Stimulated activated CD4-positive, alpha-beta T cell treated with anti-CD3 and anti-CD28 coated beads, Interleukin-1b, Interleukin-23, amount 100 ng/mL, for 48 hours (primary cell): ENCODE results near the gene MED13L.
"Not testable (repeated sequence)": the region's sequence is repeated elsewhere in the genome, so short reads cannot be mapped to it uniquely, and the experiment has no call there.

ENCODE experiments used
- DNase-seq: peaks from one replicate; pipeline ENCODE4 v3.0.0-alpha.2; 2020

Gene MED13L

DNA sequence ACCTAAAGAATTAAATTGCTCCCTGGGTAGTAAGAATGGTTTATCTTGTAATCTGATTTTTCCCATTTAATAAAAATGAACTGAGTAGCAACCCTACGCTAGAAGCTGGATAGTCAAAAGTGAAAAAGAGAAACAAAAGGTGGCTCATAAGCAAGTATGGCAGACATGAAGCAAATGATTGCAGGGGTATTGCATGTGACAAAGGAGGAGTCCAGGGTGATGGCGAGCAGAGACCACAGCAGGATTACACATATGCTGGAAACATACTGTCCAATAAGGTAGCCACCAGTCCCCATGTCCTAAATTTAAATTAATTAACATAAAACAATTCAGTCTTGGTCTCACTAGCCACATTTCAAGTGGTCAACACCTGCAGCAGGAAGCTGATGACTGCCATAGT, 283.8 kb downstream of the MED13L start:
- DNase-seq = no peak

DNA sequence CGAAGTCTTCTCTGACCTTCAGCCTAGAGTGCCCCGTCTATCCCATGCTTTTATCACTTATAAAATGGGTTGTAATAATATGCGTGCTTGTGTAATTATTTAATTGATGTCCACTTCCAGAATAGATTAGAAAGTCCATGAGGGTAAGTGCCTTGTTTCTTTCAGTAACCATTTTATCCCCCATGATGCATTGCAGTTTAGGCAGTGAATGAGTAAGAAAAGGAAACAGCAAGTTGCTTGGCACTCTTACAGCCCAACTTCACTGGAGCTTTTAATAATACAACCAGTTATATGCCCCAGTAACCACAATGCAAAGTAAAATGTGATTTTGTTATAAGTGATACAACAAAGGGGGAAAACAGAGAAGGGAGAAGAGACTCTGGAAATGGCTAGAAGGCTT, 287.3 kb downstream of the MED13L start:
- no peak for DNase-seq

DNA sequence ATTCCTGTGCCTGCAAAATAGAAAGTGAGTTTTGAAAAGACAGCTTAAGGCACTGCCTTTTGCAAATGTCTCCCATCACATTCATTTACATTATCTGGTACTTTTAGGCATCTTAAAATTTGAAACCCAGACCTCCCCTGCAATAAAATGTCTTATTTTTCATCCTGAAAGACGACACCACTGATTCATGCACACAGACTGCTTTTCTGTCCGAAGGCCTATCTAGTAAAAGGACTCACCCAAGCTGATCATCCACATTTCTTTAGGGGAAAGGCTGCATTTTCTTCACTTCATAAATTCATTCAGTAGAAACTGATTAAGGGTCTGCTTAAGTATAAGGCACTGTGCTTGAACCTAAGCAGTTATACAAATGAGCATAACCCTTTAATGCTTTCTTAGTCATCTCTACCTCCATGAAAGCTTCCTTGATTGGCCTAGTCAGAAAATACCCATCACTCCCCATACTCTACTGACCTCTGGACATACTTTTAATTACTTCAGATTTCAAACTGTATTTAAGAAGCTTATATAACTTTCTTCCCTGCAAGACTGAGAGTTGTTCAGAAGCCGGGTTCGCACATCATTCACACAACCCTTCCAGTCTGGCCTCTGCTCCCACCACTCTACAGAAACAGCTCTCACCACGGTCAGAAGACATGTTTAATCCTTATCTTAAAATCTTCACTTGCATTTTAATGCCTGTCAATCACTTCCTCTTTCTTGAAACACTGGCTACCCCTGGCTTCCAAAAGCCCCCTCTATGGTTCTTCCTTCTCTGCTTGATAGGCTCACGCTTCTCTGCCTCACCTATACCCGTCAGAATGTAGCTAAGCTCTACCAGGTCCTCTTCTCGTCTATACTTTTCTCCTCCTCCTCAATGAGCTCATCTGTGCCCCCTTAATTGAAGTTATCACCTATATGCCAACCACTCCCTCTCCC, 288.6 kb downstream of the MED13L start:
- no peak for DNase-seq

DNA sequence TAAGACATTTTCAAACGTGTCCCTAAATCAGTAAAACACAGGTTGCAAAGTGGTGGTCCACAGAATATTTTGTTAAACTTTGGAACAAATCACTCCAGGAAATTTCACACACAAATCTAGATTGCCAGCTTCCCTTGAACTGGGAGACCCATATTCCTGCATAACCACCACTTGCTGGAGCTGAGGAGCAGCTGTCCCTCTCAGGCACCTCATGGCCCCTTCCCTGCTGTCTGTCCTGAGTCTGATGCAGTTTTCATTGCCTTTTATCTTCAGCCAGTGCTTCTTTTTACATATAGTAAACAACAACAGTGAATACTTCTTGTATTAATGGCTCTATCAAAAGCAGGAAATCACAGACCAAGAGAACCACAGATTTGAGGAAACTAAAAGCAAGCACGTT, 289.3 kb downstream of the MED13L start:
- DNase-seq = no peak

DNA sequence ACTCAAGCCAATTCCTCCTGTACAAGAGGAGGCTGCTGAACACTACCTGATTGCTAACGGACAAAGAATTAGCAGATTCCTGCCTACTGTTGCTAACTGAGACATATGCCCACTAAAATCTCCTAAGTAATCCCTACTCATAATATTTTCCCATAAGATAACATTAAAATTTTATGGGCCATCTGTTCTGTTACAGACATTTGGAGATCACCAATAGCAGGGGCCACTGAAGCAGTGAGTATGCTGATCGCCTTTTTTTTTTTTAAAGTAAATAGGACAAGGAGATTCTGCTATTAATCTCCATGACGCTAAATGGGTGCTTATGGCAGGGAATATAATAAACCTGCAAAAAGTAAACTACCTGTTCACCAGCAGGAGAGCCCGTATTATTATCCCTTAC, 292.9 kb downstream of the MED13L start:
- DNase-seq = no peak

DNA sequence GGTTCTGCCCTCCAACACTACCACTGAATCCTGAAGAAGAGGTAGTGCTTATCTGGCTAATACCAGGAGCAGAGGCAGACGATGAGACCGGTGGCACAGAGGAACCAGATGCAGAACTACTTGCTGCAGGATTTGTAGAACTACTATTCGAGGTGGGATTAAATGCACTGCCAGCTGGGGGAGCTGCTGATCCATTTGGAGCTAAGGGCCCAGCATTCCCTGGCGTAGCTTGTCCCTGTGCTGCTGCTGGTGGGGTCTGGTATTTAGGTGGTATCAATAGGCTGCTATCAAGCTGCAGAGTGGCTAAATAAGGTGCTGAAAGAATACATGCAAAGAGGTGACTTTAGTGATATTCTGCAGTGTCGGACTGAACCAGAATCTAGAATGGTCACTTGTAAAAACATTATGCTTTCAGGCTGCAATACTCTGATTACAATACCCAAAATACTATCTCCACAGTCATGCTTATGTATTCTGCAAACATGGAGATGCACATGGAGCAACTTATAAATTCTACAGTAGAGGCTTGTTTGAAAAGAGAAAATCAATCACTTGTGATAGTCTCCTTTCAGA, 294.2 kb downstream of the MED13L start:
- DNase-seq = no peak

DNA sequence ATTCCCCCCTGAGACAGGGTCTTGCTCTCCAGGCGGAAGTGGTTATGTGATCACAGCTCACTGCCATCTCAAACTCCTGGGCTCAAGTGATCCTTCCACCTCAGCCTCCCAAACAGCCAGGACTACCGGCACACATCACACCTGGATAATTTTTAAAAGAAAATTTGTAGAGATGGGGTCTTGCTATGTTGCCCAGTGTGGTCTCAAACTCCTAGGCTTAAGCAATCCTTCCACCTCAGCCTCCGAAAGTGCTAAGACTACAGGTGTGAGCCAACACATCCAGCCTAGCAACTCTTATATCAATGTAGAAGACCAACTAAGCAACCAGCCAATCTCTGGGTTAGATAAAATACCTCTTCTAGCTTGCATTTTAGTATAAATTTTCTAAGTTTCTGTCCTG, 297.2 kb downstream of the MED13L start:
- DNase-seq = no peak

DNA sequence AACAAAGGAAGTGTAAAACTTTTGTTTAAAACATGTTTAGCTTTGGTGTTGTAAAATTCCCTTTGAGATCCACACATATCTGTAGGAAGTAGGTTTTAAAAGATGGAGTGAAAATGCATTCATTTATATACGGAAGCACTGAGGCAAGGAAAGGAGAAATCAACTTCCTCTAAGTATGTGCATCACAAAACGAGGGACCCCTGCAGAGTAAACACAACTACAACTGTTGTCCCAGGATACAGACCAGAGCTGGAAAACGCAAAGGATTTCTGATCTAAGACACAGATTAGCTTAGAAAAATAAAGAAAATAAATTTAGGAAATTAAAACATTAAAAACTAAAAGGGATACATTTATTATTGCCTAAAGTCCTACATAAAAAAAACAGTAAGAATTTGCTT, 297.6 kb downstream of the MED13L start:
- DNase-seq = no peak

DNA sequence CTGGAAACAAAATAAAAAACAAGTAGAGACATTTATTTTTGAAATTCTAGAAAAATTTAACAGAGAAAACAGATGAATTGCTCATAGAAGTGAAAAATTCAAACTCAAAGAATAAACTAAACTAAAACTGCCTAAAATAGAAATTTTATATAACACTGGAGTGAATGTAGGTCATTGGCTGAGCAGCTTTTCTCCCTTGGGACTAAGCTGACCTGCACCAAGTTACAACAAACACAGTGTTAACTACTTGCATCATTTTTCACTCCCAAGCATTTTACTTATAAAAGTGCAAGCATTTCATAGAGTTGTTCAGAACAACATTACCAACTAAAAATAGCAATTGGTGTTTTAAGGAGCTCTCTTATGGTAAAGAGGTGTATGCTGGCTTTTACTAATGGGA, 298.1 kb downstream of the MED13L start:
- no peak for DNase-seq

DNA sequence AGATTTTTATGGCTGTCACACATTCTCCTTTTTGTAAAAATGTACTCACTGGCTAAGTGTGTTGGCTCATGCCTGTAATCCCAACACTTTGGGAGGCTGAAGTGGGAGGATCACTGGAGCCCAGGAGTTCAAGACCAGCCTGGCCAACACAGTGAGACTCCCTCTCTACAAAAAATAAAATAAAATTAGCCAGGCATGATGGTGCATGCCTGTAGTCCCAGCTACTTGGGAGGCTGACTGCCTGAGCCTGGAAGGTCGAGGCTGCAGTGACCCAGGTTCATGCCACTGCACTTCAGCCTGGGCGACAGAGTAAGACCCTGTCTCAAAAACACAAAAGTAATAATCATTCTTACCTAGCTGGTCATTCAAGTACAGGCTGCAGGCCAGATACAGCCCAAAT, 300.7 kb downstream of the MED13L start:
- DNase-seq = not testable (repeated sequence)

DNA sequence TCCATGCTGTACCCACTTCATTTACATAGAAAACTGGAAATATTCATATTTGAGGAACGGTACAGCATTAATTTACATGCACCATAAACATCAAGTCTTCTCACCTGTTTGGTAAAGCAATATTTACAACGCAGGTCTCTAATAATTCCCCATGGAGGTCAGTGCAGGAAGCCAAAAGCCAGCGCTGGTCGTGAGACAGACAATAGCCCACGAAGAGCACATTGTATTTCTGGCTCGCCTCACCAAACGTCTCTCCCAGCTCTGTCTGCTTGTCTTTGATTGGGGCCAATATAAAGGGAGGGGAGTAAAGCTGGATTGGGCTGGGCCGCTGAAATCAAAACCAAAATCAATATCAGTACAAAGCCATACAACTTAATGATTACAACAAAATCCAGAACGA, 302.1 kb downstream of the MED13L start:
- no peak for DNase-seq

DNA sequence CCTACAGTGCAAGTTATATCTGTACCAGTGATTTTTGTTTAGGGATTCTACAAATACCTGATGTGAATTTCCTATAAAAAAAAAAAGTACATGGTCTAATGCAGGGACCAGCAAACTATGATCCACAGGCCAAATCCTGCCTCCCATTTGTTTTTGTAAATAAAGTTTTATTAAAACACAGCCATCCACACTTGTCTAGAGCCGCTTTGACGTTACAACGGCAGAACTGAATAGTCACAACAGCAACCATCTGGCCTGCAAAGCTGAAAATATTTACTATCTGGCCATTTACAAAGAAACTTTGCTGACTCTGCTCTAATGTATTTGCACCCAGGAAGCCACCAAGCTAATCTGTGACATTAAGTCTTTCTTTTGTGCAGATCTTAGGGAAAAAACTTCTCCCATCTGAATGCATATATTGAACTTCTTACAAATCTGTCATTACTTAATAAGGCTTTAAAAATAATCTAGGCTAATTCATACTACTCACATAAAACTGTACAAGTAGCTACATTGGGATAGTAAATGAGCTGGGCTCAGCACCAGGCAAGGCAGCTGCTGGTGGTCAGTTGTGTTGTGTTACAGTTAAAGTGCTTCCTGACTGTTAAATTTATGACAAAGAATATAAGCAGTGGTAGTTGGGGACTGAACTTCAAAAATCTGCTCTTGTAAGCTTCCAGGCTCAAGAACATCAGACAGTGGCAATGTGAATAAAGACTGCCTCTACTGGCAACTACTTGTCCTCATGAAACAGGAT, 303.3 kb downstream of the MED13L start:
- DNase-seq = no peak

DNA sequence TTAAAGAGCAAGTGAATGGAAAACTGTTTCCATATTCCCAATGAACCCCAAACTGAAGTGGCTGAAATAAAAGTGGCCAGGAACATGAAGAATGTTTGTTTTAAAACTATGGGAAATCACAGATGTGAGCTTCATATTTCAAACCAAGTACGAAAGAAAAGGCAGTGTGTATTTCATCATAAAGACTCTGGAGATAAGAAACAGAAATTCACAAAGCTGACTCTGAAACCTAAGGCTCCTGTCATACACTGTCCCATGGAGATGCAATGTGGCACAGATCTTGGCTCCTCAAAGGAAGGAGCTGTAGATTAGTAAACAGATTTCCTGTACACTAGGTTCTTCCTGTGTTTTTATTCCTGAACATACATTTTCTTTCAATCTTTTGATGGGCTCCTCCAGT, 304.4 kb downstream of the MED13L start:
- no peak for DNase-seq

DNA sequence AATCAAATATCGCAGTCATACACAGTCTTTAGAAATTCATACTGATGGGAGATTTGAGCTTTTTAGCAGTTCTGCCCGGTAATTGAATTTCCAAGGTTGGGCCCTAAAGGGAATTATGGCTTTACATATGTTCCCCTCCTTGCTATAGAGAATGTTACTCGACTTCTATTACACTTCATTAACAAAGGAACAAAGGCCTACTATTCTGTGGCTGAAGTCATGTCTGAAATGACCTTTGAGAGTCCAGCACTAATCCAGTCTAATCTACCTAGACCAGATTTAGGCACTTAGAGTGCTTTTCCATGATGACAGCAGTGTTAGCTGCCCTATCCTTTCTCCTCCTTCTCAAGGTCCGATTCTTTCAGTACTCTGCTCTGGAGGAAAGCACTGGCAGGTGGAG, 305.3 kb downstream of the MED13L start:
- no peak for DNase-seq

DNA sequence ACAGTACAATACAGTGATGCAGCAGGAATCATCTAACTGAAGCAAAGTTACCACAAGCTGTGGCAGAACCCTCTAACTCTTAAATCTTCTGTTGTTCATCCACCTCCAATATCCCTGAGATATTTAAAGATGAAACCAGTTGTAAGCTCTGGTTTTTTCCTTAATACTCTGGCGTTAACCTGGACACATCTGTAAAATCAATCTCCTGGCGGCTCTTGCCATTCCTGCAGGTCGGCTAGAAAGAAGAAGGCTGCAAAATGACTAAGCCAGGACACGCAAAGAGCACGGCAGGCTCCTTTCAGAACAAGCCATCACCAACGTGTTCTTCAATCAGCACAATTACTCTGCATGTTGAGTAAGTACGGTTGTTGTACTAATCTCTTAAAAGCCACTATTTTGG, 309.3 kb downstream of the MED13L start:
- DNase-seq = no peak

DNA sequence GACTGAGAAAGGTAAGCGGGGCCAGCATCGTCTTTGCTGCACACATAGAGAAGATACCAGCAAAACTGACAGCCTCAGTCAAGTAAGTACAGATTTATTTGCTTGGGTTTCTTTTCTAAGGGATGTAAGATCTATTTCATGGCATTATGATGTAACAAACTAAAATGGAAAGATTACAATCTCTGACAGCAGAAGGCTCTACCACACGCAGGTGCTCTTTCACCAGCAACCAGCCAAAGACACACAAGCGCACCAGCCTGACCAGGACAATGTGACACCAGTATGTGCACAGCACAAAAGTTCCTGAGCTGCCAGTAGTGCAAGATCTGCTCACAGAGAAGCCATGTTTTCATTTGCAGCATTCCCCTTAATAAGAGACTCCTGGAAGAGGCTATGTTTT, 311.1 kb downstream of the MED13L start:
- no peak for DNase-seq

DNA sequence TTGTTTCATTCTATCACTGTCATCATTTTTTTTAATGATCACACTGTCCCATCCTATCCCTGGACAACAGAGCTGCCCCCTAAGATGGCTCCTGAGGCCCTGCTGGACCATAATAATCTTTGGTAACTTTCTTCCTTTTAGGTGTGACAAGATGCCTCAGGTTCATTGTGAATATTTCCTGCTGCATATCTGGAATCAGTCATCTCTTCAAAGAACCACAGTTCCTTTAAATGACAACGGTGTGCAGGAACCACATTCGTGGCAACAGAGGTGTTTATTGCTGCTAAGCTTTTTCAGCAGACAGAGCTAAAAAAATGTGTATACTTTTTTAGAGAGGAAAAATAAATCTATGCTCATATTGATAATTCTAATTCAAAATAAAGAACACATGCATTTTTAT, 312.9 kb downstream of the MED13L start:
- no peak for DNase-seq

DNA sequence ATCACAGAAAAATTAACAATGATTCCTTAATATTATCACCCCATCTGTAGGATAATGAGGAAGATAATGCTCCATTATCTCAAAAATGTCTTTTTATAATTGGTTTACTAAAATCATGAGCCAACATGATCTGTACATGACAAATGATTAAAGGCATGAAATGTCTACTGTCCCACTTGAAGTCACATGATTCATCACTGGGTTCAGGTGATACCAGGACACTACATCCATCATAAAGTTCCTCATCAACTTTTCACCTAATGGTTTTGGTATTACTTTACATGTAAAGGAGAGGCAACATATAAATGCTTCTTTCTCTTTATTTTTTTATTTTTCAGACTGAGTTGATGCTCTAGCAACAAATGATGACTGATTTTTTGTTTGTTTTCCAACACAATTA, 313.3 kb downstream of the MED13L start:
- no peak for DNase-seq

DNA sequence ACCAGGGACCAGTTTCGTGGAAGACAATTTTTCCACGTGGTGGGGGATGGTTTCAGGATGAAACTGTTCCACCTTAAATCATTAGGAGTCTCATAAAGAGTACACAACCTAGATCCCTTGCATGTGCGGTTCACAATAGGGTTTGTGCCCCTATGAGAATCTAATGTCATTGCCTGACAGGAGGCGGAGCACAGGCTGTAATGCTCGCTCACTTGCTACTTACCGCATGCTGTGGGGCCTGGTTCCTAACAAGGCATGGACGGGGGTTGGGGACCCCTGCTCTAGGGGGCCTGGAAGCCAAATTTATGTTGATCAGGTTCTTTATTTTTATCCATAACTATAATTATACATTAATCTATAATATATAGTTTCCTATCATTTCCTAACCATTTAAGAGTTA, 315.3 kb downstream of the MED13L start:
- DNase-seq = no peak

DNA sequence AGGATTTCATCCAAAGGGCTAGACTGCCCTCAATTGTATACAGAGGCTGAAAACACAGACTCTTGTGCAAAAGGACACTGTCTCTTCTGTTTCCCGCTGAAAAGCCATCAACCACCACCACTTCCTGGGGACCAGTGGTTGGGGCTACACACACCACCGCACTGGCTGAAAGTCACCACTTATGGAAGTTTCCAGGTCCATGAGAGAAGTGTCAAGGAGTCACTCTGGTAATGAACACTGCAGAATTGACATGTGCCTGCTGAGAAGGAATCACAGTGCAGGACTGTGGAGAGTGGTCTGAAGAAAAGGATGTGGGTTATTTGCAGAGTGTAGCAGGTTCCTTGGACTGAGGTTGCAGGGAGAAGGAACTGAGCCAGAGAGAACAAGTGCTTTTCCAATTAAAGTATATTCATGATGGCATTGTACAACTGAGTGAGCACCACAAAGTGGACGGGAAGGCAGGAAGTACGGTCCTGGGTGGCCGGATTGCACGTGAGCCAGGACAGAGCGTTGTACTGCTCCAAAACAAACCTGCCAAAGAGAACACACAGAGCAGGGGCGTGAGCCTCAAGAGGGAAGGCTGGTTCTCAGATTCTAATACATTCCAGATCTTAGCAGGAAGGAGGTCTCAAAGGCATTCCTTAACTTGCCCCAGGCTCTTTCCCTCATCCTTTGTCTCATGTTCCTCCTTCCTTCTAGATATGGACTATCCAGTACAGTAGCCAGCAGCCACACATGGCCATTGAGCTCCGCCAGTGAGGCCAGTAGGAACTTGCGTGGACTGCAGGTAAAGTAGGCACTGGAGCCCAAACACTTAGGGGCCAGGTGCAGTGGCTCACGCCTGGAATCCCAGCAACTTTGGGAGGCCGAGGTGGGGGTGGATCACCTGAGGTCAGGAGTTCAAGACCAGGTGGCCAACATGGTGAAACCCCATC, 316.4 kb downstream of the MED13L start:
- DNase-seq = no peak

DNA sequence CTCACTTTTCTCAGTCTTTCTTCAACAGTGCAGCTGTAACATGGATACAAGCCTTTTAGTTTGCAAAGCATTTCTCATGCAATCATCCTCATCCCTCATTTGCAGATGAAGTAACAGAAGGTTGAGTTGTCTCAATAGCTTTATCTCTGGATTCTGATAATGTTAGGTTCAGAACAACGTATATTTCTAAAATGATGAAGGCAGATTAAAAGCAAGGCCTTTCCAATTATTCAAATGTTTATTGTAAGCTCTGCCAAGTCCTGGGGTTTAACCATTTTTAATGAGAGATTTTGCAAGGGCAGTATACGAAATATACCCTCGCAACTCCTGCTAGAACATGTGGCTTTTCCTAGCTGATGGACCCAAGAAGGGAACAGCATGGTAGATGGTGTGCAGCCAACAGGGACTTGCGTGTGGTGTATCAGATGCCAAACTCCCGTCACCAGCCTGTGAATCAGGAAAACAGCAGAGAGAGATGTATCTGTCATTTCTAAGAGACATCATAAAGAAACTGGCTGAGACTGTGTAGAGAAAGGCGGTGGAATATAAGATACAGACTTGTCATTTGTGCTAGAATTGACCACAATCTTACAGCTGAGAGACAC, 319.7 kb downstream of the MED13L start:
- DNase-seq = no peak

DNA sequence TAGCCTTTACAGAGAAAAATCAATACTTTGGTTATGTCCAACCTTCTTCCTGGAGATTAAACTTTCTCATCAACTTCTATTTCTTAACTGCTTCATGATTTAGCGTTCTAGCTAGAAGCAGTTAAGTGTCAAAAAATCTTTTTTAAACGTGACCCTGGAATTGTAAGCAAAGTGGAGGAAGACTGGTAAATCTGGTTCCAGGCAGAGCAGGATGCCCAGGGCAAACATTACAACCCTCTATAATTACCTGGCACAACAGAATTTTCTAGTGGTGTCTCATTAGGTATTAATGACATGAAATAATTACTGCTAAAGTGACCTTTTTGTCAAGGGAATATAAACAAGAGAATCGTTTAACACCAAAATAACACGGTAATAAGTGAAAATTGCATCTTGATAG, 320.8 kb downstream of the MED13L start:
- DNase-seq = no peak
